Epithelial cell of esophagus (primary cell): Measurements from ENCODE around the gene CAMK2A.

Experiments used
- DNase-seq: peaks from one replicate; pipeline ENCODE4 v3.0.0; 2010; ENCODE audit warnings: low read depth
- H3K4me3 ChIP-seq: 2 replicates; pipeline ENCODE4 v1.5.1; 2011; ENCODE audit warnings: mild to moderate bottlenecking, low read length, control low read depth
- TF ChIP-seq, protein P1 (sequence below): IDR thresholded peaks from 2 replicates; pipeline ENCODE4 v1.5.1; 2011; ENCODE audit warnings: low read depth, mild to moderate bottlenecking, low read length, control low read depth, inconsistent platforms; ENCODE audit not compliant: insufficient read depth; ENCODE audit errors: missing control alignments

The CAMK2A gene

DNA sequence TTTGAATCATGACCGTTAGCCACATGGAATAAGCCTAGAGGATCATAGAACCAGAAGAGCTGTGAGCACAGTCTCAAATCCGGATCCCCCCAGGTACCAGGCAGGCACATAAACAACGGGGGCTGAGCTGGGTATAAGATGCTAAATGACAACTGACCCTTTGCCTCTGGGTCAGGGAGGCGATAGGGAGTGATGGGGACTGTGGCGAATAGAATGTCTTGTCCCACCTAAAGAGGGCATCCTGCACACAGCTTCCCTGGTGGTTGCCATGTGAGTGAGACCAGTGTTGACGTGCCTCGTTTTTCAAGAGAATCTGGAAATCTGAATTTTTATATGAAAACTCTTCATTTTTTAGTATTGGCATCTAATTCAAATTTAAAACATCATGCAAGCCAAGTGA lies 66.1 kb downstream of the CAMK2A start:
- TF ChIP-seq, protein P1, sequence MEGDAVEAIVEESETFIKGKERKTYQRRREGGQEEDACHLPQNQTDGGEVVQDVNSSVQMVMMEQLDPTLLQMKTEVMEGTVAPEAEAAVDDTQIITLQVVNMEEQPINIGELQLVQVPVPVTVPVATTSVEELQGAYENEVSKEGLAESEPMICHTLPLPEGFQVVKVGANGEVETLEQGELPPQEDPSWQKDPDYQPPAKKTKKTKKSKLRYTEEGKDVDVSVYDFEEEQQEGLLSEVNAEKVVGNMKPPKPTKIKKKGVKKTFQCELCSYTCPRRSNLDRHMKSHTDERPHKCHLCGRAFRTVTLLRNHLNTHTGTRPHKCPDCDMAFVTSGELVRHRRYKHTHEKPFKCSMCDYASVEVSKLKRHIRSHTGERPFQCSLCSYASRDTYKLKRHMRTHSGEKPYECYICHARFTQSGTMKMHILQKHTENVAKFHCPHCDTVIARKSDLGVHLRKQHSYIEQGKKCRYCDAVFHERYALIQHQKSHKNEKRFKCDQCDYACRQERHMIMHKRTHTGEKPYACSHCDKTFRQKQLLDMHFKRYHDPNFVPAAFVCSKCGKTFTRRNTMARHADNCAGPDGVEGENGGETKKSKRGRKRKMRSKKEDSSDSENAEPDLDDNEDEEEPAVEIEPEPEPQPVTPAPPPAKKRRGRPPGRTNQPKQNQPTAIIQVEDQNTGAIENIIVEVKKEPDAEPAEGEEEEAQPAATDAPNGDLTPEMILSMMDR, result no peak
- no peak for DNase-seq
- H3K4me3 ChIP-seq, result no peak overlapping the region

DNA sequence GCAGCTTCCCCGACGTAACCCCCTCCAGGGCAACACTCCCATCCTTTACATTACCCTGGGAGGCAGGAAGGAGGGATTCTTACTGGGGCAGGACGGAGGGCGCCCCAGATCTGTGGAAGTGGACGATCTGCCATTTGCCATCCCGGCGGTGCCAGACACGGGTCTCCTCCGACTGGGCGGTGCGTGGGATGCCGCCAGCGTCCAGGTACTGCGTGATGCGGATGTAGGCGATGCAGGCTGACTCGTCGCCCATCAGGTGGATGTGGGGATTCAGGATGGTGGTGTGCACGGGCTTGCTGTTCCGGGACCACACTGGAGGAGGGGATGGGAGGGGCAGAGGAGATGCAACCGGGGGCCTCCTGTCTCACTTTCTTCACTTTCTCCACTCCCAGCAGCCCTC lies 66.7 kb downstream of the CAMK2A start:
- no peak for DNase-seq
- TF ChIP-seq, protein P1, result no peak
- H3K4me3 ChIP-seq, result no peak overlapping the region

DNA sequence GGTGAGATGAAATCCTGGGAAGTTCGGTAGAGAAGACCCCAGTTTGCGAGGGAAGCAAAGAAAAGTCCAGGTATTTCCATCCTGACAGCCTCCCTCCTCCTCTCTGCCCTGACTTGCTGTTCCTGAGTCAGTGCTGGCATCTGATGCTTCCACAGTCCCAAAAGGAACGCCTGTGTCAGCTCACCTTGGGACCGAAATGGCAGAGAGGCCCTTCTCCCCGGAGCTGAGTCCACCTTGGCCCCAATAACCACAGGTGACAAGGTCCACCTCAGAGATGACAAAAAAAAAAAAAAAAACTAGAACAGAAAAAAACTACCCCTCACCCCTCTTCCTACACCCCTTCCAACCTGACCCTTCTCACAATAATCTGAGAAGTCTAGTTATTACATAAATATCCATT lies 68.1 kb downstream of the CAMK2A start:
- TF ChIP-seq, protein P1, result no peak
- H3K4me3 ChIP-seq, result no peak overlapping the region
- DNase-seq, result peak; percentile 8

DNA sequence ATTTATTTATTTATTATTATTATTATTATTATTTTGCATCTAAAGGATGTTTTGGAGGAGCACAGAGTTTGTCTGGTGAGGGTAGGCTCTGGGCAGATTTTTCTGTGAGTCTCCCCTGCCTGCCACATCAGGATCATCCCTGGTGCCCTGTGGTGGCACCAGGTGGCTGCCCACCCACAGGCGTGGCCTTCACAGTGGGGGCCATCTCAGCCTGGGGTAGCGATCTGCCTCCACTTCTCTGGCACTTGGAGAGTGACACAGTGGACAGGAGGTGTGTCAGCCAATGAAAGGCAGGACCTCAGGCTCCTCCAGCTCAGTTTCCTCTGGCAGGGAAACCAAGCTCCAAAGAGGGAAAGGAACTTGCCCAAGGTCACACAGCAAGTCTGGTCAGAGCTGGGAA lies 69.7 kb downstream of the CAMK2A start:
- no peak overlapping the region for H3K4me3 ChIP-seq
- no peak for DNase-seq
- TF ChIP-seq, protein P1, result no peak

DNA sequence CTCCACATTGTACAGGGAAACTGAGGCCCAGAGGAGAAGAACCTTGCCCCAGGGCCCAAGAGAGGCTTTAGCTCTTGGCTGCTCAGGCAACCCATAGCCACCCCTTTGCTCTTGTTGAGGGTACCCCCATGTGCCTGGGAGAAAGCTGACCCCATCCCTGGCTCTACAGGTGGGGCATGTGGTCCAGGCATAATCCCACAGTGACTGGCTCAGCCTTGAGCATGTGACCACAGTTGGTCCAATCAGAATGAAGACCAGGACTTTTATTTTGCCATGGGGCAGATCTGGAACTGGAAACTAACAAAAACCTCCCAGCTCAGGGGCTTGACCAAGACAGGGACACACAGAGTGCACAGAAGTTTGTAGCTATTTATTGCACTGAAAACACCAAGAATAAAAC lies 70.4 kb downstream of the CAMK2A start:
- TF ChIP-seq, protein P1, result no peak
- DNase-seq, result peak; percentile 6
- H3K4me3 ChIP-seq, result no peak overlapping the region

DNA sequence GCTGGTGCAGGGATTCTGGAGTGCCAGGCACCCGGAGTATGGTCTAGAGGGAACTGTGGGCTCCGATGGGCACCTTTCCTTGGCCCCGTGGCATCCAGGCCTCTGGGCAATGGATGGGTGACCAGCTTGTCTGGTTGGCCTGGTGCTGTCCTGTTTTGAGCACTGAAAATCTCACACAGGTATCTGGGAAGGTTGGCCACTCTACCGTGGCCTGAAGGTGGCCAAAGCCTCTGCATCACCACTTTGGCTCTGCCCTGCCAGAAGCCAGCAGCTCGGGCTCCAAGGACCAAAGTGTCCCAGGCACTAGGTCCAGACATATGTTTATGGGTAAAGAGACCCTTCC lies 70.9 kb downstream of the CAMK2A start:
- DNase-seq, result no peak
- TF ChIP-seq, protein P1, result no peak
- H3K4me3 ChIP-seq, result no peak overlapping the region

DNA sequence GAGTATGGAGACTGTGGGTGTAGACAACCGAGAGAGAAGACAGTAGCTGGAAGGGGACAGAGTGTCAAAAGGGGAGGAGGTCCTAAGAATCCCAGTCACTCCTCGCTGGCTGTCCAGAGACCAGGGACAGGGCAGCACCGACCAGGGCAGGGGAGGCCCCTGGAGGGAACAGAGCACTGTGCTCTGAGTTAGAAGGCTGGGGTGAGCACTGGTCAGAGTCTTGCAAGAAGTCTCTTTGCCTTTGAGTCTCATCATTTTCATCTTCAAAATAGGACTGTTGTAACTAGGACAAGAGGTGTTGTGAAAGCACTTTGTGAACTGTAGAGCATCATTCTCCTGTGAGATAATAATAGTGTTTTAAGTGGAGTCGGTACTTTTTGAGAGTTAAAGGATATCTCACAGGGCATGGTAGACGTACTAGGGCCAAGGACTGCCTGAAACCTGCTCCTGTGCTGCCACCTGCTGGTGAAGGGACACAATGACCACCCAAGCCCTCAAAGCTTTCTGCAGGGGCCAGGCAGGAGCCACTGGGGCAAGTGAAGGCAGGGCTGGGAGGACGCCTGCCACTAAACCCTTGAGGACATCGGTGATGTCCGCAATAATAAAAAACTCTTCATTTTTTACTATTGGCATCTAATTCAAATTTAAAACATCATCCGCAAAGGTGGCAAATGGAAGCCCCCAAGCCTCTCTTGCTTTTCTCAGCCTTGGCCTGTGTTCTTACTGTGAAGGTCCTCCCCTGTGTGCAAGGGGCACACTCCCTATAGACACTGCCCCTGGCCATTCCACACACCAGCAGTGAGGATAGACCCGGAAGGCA lies 71.5 kb downstream of the CAMK2A start:
- peak; percentile 83 for DNase-seq
- TF ChIP-seq, protein P1, result peak; percentile 86
- no peak overlapping the region for H3K4me3 ChIP-seq
